GM18873 (cell line): Measurements from ENCODE around the gene OR4F15.

Experiments
- ATAC-seq: cut with Tn5 transposase; IDR thresholded peaks from one replicate; pipeline ENCODE4 v1.9.1; 2021; ENCODE audit warnings: mild to moderate bottlenecking, moderate library complexity, moderate number of reproducible peaks; ENCODE audit not compliant: unreplicated experiment, low FRiP score

Gene OR4F15

GRCh38 chr15:101803676-101804075 is 8.3 kb upstream of the OR4F15 start:
- ATAC-seq: no peak

- ATAC-seq: no peak
Measured at GRCh38 chr15:101804375-101804774, 7.6 kb upstream of the OR4F15 start.

GRCh38 chr15:101804941-101805340 is 7.1 kb upstream of the OR4F15 start:
- no peak for ATAC-seq

GRCh38 chr15:101805605-101806345 is 6.2 kb upstream of the OR4F15 start:
- ATAC-seq: no peak

GRCh38 chr15:101807345-101807945 is 4.6 kb upstream of the OR4F15 start:
- no peak for ATAC-seq

- no peak for ATAC-seq
Measured at GRCh38 chr15:101808201-101808600, 3.8 kb upstream of the OR4F15 start.

- no peak for ATAC-seq
Measured at GRCh38 chr15:101810456-101810855, 1.5 kb upstream of the OR4F15 start.

GRCh38 chr15:101810876-101811275 is 1.1 kb upstream of the OR4F15 start:
- ATAC-seq: no peak

GRCh38 chr15:101813803-101814534 is 2.0 kb downstream of the OR4F15 start:
- ATAC-seq: no peak

- ATAC-seq: no peak
Measured at GRCh38 chr15:101820781-101821180, 8.8 kb downstream of the OR4F15 start.

GRCh38 chr15:101827257-101827656 is 15.3 kb downstream of the OR4F15 start:
- ATAC-seq: no peak

GRCh38 chr15:101828774-101829173 is 16.8 kb downstream of the OR4F15 start:
- no peak for ATAC-seq

- no peak for ATAC-seq
Measured at GRCh38 chr15:101841656-101842055, 29.7 kb downstream of the OR4F15 start.

GRCh38 chr15:101844916-101845315 is 32.9 kb downstream of the OR4F15 start:
- no peak for ATAC-seq

GRCh38 chr15:101852356-101852755 is 40.4 kb downstream of the OR4F15 start:
- ATAC-seq: no peak
